Hepatocyte (in vitro differentiated cells): ENCODE measurements around the gene FBXW10. TPM values are rescaled to one million over a fixed set of nuclear protein-coding genes. Genes with fewer than 3 reads are reported as not detected.
A peak's percentile ranks its signal among the peaks of the same experiment; 100 is the strongest.
"Not testable (repeated sequence)": the region's sequence is repeated elsewhere in the genome, so short reads cannot be mapped to it uniquely, and the experiment has no call there.

ENCODE experiments used
- DNase-seq: peaks from one replicate; pipeline ENCODE4 v3.0.0-alpha.2; 2016; ENCODE audit warnings: low spot score
- H2AFZ ChIP-seq: fragments of 200-600 bp; sonication (generic); 2 replicates; pipeline ENCODE4 v1.6.0; 2016; ENCODE audit warnings: antibody characterized with exemption, mild to moderate bottlenecking
- H3K27ac ChIP-seq: fragments of 200-600 bp; sonication (generic); 2 replicates; pipeline ENCODE4 v1.5.1; 2016; ENCODE audit warnings: mild to moderate bottlenecking
- H3K27me3 ChIP-seq: fragments of 200-600 bp; sonication (generic); 2 replicates; pipeline ENCODE4 v1.6.1; 2016
- H3K36me3 ChIP-seq: fragments of 200-600 bp; sonication (generic); replicated peaks from 2 replicates; pipeline ENCODE4 v1.5.1; 2016; ENCODE audit warnings: low read depth; ENCODE audit not compliant: insufficient read depth
- H3K4me1 ChIP-seq: fragments of 200-600 bp; sonication (generic); 2 replicates; pipeline ENCODE4 v1.5.1; 2016; ENCODE audit warnings: mild to moderate bottlenecking, moderate library complexity; ENCODE audit not compliant: insufficient read depth
- H3K4me2 ChIP-seq: fragments of 200-600 bp; sonication (generic); 2 replicates; pipeline ENCODE4 v1.6.0; 2016
- H3K4me3 ChIP-seq: fragments of 200-600 bp; sonication (generic); 2 replicates; pipeline ENCODE4 v1.5.1; 2016; ENCODE audit warnings: mild to moderate bottlenecking
- H3K79me2 ChIP-seq: fragments of 200-600 bp; sonication (generic); 2 replicates; pipeline ENCODE4 v1.6.0; 2017; ENCODE audit warnings: mild to moderate bottlenecking
- H3K9me2 ChIP-seq: fragments of 200-600 bp; sonication (generic); replicated peaks from 2 replicates; pipeline ENCODE4 v1.6.0; 2017; ENCODE audit warnings: mild to moderate bottlenecking; ENCODE audit not compliant: insufficient read depth
- H3K9me3 ChIP-seq: fragments of 200-600 bp; sonication (generic); 2 replicates; pipeline ENCODE4 v1.5.1; 2016; ENCODE audit warnings: low read depth, mild to moderate bottlenecking
- H4K20me1 ChIP-seq: fragments of 200-600 bp; sonication (generic); 2 replicates; pipeline ENCODE4 v1.6.0; 2016; ENCODE audit warnings: mild to moderate bottlenecking; ENCODE audit not compliant: insufficient read depth, poor library complexity, severe bottlenecking
- WGBS: methylation state at CpG from one replicate; pipeline ENCODE4 v1.1.6; 2016; ENCODE audit warnings: low lambda C conversion rate; ENCODE audit errors: missing lambda C conversion rate; 5-methylcytosine and 5-hydroxymethylcytosine counted together
- polyA plus RNA-seq: library from polyadenylated mRNA; unstranded; fragments of >200 nt; fragmentation: Nextera tagmentation; extraction: Ambion mirVana; gene quantifications from 2 replicates; pipeline ENCODE4 v1.2.1, GENCODE V29; 2016
- small RNA-seq: library from RNA; depleted of rRNA; stranded (forward); fragments of <200 nt; gene quantifications from one replicate; pipeline ENCODE3, GENCODE V24; 2014
- total RNA-seq: library from RNA; depleted of rRNA; stranded (reverse); fragments of >200 nt; gene quantifications from 2 replicates; pipeline ENCODE4 v1.2.3, GENCODE V29; 2014
- TF ChIP-seq, protein P1 (sequence below): fragments of 200-600 bp; sonication (generic); IDR thresholded peaks from 2 replicates; pipeline ENCODE4 v1.5.1; 2016; ENCODE audit warnings: antibody characterized with exemption, mild to moderate bottlenecking; ENCODE audit not compliant: poor library complexity

FBXW10 gene
- total and polyA plus RNA-seq, 2 experiments from 2014 or later = not detected

DNA sequence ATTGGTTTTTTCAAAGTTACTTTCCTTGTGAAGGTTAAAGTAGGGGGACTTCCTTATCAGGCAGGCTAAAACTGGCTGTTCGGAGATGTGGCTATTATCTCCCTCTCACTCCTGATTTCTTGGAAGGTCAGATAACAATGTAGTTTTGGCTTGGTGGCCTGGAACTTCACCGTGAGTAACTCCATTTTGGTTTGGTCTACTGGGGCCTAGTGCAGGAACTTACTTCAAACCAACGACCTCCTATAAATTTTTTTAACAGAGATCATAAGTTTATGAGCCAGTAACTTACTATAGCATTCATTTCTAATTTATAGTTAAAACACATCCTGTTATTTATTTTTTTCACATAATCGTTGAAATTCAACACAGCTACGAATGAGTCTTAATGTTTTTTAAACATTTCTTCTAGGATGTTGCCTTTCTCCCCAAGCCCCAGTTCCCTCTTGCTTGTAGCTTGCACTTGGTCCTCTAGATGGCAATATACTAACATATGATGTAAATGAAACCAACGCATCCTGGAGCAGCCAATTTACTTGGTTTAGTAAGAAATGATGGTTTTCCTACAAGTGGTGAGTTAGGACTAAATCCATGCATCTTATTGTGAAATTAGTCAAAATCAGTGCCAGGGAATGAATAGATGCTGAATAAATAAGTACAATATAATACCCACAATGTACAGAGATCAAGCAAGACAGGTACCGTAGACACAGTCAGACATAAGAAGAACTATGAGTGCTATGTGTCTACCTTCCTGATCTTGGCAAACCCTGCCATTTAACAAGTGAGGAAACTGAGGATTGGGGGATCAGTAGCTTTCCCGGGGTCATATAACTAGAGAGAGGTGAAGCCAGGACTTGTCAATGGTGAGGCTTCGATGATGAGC is 72.9 kb downstream of the FBXW10 start:
- not testable (repeated sequence) for H3K9me2 ChIP-seq, H3K4me1 ChIP-seq, H2AFZ ChIP-seq, H3K79me2 ChIP-seq, H3K4me2 ChIP-seq, H3K27ac ChIP-seq, H3K27me3 ChIP-seq, H3K4me3 ChIP-seq, H3K36me3 ChIP-seq, H3K9me3 ChIP-seq, H4K20me1 ChIP-seq
- DNase-seq = peak; percentile 78
- TF ChIP-seq, protein P1, sequence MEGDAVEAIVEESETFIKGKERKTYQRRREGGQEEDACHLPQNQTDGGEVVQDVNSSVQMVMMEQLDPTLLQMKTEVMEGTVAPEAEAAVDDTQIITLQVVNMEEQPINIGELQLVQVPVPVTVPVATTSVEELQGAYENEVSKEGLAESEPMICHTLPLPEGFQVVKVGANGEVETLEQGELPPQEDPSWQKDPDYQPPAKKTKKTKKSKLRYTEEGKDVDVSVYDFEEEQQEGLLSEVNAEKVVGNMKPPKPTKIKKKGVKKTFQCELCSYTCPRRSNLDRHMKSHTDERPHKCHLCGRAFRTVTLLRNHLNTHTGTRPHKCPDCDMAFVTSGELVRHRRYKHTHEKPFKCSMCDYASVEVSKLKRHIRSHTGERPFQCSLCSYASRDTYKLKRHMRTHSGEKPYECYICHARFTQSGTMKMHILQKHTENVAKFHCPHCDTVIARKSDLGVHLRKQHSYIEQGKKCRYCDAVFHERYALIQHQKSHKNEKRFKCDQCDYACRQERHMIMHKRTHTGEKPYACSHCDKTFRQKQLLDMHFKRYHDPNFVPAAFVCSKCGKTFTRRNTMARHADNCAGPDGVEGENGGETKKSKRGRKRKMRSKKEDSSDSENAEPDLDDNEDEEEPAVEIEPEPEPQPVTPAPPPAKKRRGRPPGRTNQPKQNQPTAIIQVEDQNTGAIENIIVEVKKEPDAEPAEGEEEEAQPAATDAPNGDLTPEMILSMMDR = peak; percentile 82
- WGBS = 56% methylated on average over 9 of the region's 9 CpGs

DNA sequence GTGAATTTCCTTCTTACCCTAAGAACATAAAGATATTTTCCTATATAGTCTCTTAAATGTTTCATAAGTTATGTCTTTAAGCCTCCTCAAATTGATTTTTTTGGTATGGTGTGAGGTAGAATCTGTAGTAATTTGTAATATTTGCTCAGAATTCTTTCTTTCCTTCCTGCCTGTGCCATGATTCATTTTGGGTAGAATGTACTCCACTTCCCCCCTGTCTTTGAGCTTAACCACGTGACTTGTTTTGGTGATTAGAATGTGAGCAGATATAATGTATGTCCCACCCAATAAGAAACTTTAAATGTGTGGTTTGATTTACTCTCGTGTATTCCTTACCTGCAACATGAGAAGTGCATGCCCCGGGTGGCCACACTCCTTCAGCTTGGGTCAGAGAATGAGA is 77.6 kb downstream of the FBXW10 start:
- WGBS = 87% methylated on average over 3 of the region's 3 CpGs
- H2AFZ ChIP-seq, H3K27ac ChIP-seq, H3K9me2 ChIP-seq, H3K4me1 ChIP-seq, H3K27me3 ChIP-seq, H3K79me2 ChIP-seq, H4K20me1 ChIP-seq, H3K36me3 ChIP-seq, H3K9me3 ChIP-seq, H3K4me2 ChIP-seq, H3K4me3 ChIP-seq, DNase-seq: not testable (repeated sequence)

DNA sequence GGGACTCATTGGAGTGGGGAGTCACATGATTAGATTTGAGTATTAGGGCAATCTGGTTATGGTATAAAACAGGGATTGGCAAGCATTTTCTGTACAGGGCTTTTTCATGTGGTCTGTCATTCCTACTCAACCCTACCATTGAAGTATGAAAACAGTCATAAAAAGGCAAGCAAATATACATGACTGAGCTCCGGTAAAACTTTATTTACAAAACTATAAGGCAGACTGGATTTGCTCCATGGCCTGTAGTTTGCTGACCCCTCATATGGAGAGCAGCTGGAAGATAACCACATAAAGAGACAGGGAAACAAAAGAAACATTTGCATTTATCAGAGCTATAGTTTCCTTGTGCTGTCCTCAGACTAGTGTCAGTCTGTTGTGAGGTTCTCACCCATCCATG is 83.8 kb downstream of the FBXW10 start:
- H3K79me2 ChIP-seq, H3K4me2 ChIP-seq, DNase-seq, H2AFZ ChIP-seq, H3K9me3 ChIP-seq, H3K27ac ChIP-seq, H3K36me3 ChIP-seq, H3K9me2 ChIP-seq, H3K4me3 ChIP-seq, H3K27me3 ChIP-seq, H3K4me1 ChIP-seq, H4K20me1 ChIP-seq: not testable (repeated sequence)
- no CpG with 5 or more reads among the region's 1 CpG for WGBS

Small RNAs within 50 kb of the gene (small RNA-seq; reads per million reads assigned to genes)
- gene AC026271.4 = not detected

Other genes starting within 250 kb of the FBXW10 start
- gene TBC1D28, start 99.7 kb upstream of the FBXW10 start, total RNA-seq = not detected in 2 replicates
- not detected in 2 replicates for gene TBC1D28, start 99.7 kb upstream of the FBXW10 start, polyA plus RNA-seq
- 7.5 and 7.9 TPM in 2 replicates for gene FOXO3B, start 61.7 kb upstream of the FBXW10 start, total RNA-seq
- gene FOXO3B, start 61.7 kb upstream of the FBXW10 start, polyA plus RNA-seq = 6.5 and 8.1 TPM in 2 replicates
- 69.0 and 70.0 TPM in 2 replicates for gene TVP23B, start 37.1 kb downstream of the FBXW10 start, total RNA-seq
- gene TVP23B, start 37.1 kb downstream of the FBXW10 start, polyA plus RNA-seq = 51.6 and 57.2 TPM in 2 replicates
- gene PRPSAP2, start 114.1 kb downstream of the FBXW10 start, total RNA-seq = 49.8 and 55.7 TPM in 2 replicates
- 25.0 and 32.1 TPM in 2 replicates for gene PRPSAP2, start 114.1 kb downstream of the FBXW10 start, polyA plus RNA-seq
- not detected in 2 replicates for gene SLC5A10, start 208.1 kb downstream of the FBXW10 start, total RNA-seq
- gene SLC5A10, start 208.1 kb downstream of the FBXW10 start, polyA plus RNA-seq = 0.22 TPM in 1 of 2 replicates, not detected in the other